T-cell (primary cell): ENCODE data around the gene MBD4. TPM values are rescaled to one million over a fixed set of nuclear protein-coding genes. Genes with fewer than 3 reads are reported as not detected.
A peak's percentile ranks its signal among the peaks of the same experiment; 100 is the strongest.
"Not testable (repeated sequence)": the region's sequence is repeated elsewhere in the genome, so short reads cannot be mapped to it uniquely, and the experiment has no call there.

Experiments used
- ATAC-seq, 4 experiments: fragments of 200-7000 bp in 3 of 4; fragments of 150-1000 bp in 1 of 4; cut with Tn5 transposase; replicated peaks in 1 of 4; 1 replicate in 3 of 4; 2 replicates in 1 of 4; pipeline ENCODE4 v1.10.0; 2021; ENCODE audit warnings: moderate library complexity in 3 of 4, mild to moderate bottlenecking in 2 of 4, moderate number of reproducible peaks in 1 of 4
- CTCF ChIA-PET, 2 donors: fragments of 300-600 bp; sonication (Branson Sonifier 250); formaldehyde crosslinking; loops; one replicate each; lab custom pipeline; 2022; ENCODE audit warnings: antibody characterized with exemption in 2 of 2; lab: Charles Lee
- POLR2A ChIA-PET, 2 donors: fragments of 300-600 bp; sonication (Branson Sonifier 250); formaldehyde crosslinking; loops; one replicate each; lab custom pipeline; 2022; ENCODE audit warnings: antibody characterized with exemption in 2 of 2; lab: Charles Lee
- DNase-seq, 35 experiments: peaks; one replicate each; pipeline versions ENCODE4 v3.0.0 to v3.0.0-alpha.2; 2013 to 2023
- H3K27ac ChIP-seq: one replicate; pipeline ENCODE4 v1.5.1; 2013; ENCODE audit warnings: low read length
- H3K27me3 ChIP-seq, 2 experiments: replicated peaks in 1 of 2; 1 replicate in 1 of 2; 2 replicates in 1 of 2; pipeline versions ENCODE4 v1.6.1 to v1.7.0; 2013; ENCODE audit warnings: low read length in 1 of 2, mixed read lengths in 1 of 2; ENCODE audit not compliant: control insufficient read depth in 2 of 2, insufficient read depth in 2 of 2; ENCODE audit errors: extremely low read depth in 1 of 2
- H3K36me3 ChIP-seq, 2 donors: 1 replicate in 1 of 2; 2 replicates in 1 of 2; pipeline versions ENCODE4 v1.6.1 to v1.7.0; 2013; ENCODE audit warnings: low read length in 1 of 2; ENCODE audit not compliant: control insufficient read depth in 2 of 2, insufficient read depth in 1 of 2; ENCODE audit errors: extremely low read depth in 1 of 2
- H3K4me1 ChIP-seq, 2 experiments: 1 replicate in 1 of 2; 2 replicates in 1 of 2; pipeline versions ENCODE4 v1.6.1 to v1.7.0; 2013; ENCODE audit warnings: low read length in 2 of 2, mixed read lengths in 1 of 2; ENCODE audit not compliant: insufficient read depth in 2 of 2, control insufficient read depth in 1 of 2; ENCODE audit errors: extremely low read depth in 1 of 2
- H3K4me3 ChIP-seq, 2 donors: 1 replicate in 1 of 2; 2 replicates in 1 of 2; pipeline versions ENCODE4 v1.5.1 to v1.7.0; 2013; ENCODE audit warnings: mild to moderate bottlenecking in 2 of 2, low read length in 1 of 2, moderate library complexity in 1 of 2; ENCODE audit not compliant: control insufficient read depth in 1 of 2; ENCODE audit errors: extremely low read depth in 1 of 2
- H3K9me3 ChIP-seq: 2 replicates; pipeline ENCODE4 v1.7.0; 2013
- H3K27ac Mint-ChIP-seq, 2 donors: one replicate each; pipeline ENCODE4 v1.8.0; 2020 to 2021; ENCODE audit warnings: mild to moderate bottlenecking in 2 of 2, mixed read lengths in 2 of 2
- H3K27me3 Mint-ChIP-seq, 2 donors: one replicate each; pipeline ENCODE4 v1.8.0; 2021 to 2022; ENCODE audit warnings: mixed read lengths in 2 of 2
- H3K36me3 Mint-ChIP-seq: one replicate; pipeline ENCODE4 v1.8.0; 2021; ENCODE audit warnings: mixed read lengths
- H3K4me1 Mint-ChIP-seq, 3 donors: one replicate each; pipeline ENCODE4 v1.8.0; 2020 to 2022; ENCODE audit warnings: mixed read lengths in 3 of 3, mild to moderate bottlenecking in 1 of 3
- H3K4me3 Mint-ChIP-seq, 3 donors: one replicate each; pipeline ENCODE4 v1.8.0; 2020 to 2022; ENCODE audit warnings: mild to moderate bottlenecking in 3 of 3, mixed read lengths in 3 of 3, moderate library complexity in 3 of 3
- H3K9me3 Mint-ChIP-seq, 3 donors: one replicate each; pipeline ENCODE4 v1.8.0; 2020 to 2022; ENCODE audit warnings: mixed read lengths in 3 of 3
- WGBS: methylation state at CpG from one replicate; pipeline ENCODE4 v1.1.5; 2013; ENCODE audit warnings: missing lambda C conversion rate; ENCODE audit not compliant: insufficient coverage; 5-methylcytosine and 5-hydroxymethylcytosine counted together
- total RNA-seq, 35 experiments: library from RNA in 6 of 35; stranded (reverse) in 6 of 35; fragments of 120-200 nt in 1 of 35; gene quantifications; one replicate each; pipeline versions ENCODE4 v1.2.1 to v1.2.4 and lab custom pipeline; 2013 to 2026

Gene MBD4
- total RNA-seq, 5 donors from 2014 or later (not counting 1 experiment from before 2014, with no cell fraction given) = 43.1 to 59.4 (median 45.2) TPM

GRCh38 chr3:129485721-129486663, 46.2 kb upstream of the MBD4 start:
- POLR2A ChIA-PET = no interaction called here
- 90% methylated on average over 6 of the region's 11 CpGs for WGBS
- H3K27ac Mint-ChIP-seq = no peak overlapping the region

DNA sequence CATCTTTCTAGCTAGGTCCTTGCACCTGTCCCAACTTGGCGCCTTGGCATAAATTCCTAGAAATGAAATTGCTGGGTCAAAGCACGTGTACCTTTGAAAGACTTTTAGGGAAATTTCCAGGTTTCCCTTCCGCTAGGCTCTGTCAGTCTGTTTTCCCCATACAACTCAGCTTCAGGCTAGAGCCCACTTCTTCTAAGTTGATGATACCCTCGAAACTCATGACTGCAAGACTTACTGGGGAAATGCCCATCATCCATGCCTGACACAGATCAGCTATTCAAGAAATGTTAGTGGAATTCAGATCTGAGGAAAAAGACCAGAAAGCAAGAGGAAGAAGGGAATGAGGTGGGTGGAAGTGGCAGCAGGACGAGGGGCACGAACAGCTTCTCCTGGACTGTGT, 45.4 kb upstream of the MBD4 start:
- not testable (repeated sequence) for H3K27ac Mint-ChIP-seq, H3K4me3 Mint-ChIP-seq, ATAC-seq

More at GRCh38 chr3:129485721-129486663, 46.2 kb upstream of the MBD4 start:
- Mint-ChIP-seq H3K27me3 (no peaks in the 10 kb centered on the region), H3K36me3 (peaks cover 32% of the 10 kb centered on the region), H3K9me3 (no peaks in the 10 kb centered on the region), H3K4me1 (peaks cover 17 to 18% (median 18%) of the 10 kb centered on the region in 3 donors), H3K4me3 (no peak overlapping the region)
- no peak overlapping the region for H3K4me3 ChIP-seq
- H3K9me3 ChIP-seq = no peaks in the 10 kb centered on the region
- H3K27me3 ChIP-seq = no peaks in the 10 kb centered on the region
- peaks cover 3 to 22% of the 10 kb centered on the region in 2 experiments for H3K4me1 ChIP-seq
- ATAC-seq (no peak), DNase-seq (no peak)
- H3K36me3 ChIP-seq = peaks cover 0 to 4% of the 10 kb centered on the region in 2 donors
- no peak overlapping the region for H3K27ac ChIP-seq
- CTCF ChIA-PET = interaction anchor here in 1 of 2 donors (0.5 kb wide), 1 partner anchor 121 kb away, joined by 4 read pairs; no protein-coding TSS in a partner anchor

GRCh38 chr3:129483870-129484269, 44.1 kb upstream of the MBD4 start:
- Mint-ChIP-seq H3K27me3 (no peaks in the 10 kb centered on the region), H3K9me3 (no peaks in the 10 kb centered on the region), H3K36me3 (peaks cover 41% of the 10 kb centered on the region), H3K27ac (no peak overlapping the region), H3K4me1 (peaks cover 17 to 21% (median 18%) of the 10 kb centered on the region in 3 donors), H3K4me3 (no peak overlapping the region)
- DNase-seq = no peak
- Histone ChIP-seq H3K27me3 (no peaks in the 10 kb centered on the region), H3K4me1 (peaks cover 3 to 17% of the 10 kb centered on the region in 2 experiments), H3K4me3 (no peak overlapping the region), H3K27ac (no peak overlapping the region), H3K36me3 (peaks cover 0 to 11% of the 10 kb centered on the region in 2 donors), H3K9me3 (no peaks in the 10 kb centered on the region)
- no peak for ATAC-seq
- CTCF ChIA-PET = no interaction called here
- POLR2A ChIA-PET = no interaction called here
- WGBS = 96% methylated on average over 6 of the region's 8 CpGs

More for the DNA sequence above, 45.4 kb upstream of the MBD4 start:
- DNase-seq, H3K27ac ChIP-seq, POLR2A ChIA-PET, H3K27me3 Mint-ChIP-seq, H3K27me3 ChIP-seq, H3K9me3 Mint-ChIP-seq, H3K4me3 ChIP-seq, H3K36me3 ChIP-seq, H3K9me3 ChIP-seq: not testable (repeated sequence)
- CTCF ChIA-PET = interaction anchor here (0.7 to 1.1 kb wide), 2 partner anchors 51 to 515 kb away, joined by 3 read pairs; no protein-coding TSS in a partner anchor
- Mint-ChIP-seq H3K36me3 (peaks cover 38% of the 10 kb centered on the region), H3K4me1 (peaks cover 17 to 21% (median 18%) of the 10 kb centered on the region in 3 donors)
- H3K4me1 ChIP-seq = peaks cover 3 to 17% of the 10 kb centered on the region in 2 experiments
- whole genome bisulfite sequencing = 92% methylated on average over 2 of the region's 6 CpGs

GRCh38 chr3:129482721-129483120, 43.0 kb upstream of the MBD4 start:
- Mint-ChIP-seq H3K27me3 (no peaks in the 10 kb centered on the region), H3K36me3 (peaks cover 44% of the 10 kb centered on the region), H3K27ac (peak overlapping the region in 1 of 2 donors; percentile 81), H3K4me1 (peaks cover 17 to 21% (median 18%) of the 10 kb centered on the region in 3 donors), H3K4me3 (no peak overlapping the region), H3K9me3 (no peaks in the 10 kb centered on the region)
- ChIA-PET POLR2A (no interaction called here), CTCF (no interaction called here)
- Histone ChIP-seq H3K4me1 (peaks cover 3 to 17% of the 10 kb centered on the region in 2 experiments), H3K36me3 (peaks cover 0 to 19% of the 10 kb centered on the region in 2 donors), H3K27ac (no peak overlapping the region), H3K27me3 (no peaks in the 10 kb centered on the region), H3K9me3 (no peaks in the 10 kb centered on the region), H3K4me3 (no peak overlapping the region)
- no peak for ATAC-seq
- WGBS = no CpG with 5 or more reads among the region's 1 CpG
- DNase-seq = no peak

DNA sequence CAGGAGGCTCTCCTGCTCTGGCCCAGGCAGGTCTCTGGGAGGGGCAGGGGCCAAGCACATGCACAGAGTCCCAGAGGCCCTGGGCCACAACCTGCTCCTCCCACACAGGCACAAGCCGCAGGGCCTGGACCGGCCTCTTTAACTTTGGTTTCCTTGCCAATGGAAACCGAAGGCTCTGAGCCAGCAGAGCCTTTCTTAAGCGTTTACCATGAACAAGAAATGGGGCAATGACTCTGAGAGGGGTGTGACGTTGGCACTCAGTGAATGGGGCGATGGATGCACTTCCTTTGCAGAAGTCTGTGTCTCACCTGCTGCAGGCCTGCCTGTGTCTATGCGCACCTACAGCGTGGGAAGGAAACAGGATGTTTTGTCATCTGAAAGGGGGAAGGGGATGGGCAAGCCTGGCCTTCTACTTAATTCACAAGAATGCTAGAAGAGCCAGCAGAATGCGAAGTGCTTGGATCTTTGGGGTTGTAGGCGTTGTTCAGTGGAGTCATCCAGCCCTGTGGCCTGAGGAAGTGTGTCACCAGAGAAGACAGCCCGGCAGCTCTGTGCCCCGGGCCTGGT, 42.1 kb upstream of the MBD4 start:
- no peaks in the 10 kb centered on the region for H3K9me3 Mint-ChIP-seq
- ATAC-seq (peak; percentile 93 to 99 (median 98)), DNase-seq (peak; percentile 24 to 87 (median 69))
- Histone ChIP-seq H3K27ac (peak overlapping the region; percentile 85), H3K4me3 (no peak overlapping the region), H3K4me1 (peaks cover 3 to 17% of the 10 kb centered on the region in 2 experiments), H3K9me3 (no peaks in the 10 kb centered on the region), H3K36me3 (peaks cover 0 to 24% of the 10 kb centered on the region in 2 donors), H3K27me3 (no peaks in the 10 kb centered on the region)
- 48% methylated on average over 10 of the region's 12 CpGs for WGBS
- H3K27me3 Mint-ChIP-seq = no peaks in the 10 kb centered on the region
- ChIA-PET POLR2A (interaction anchor here in 1 of 2 donors (0.6 kb wide), 1 partner anchor 202 kb away, joined by 4 read pairs; no protein-coding TSS in a partner anchor), CTCF (interaction anchor here in 1 of 2 donors (0.6 kb wide), 1 partner anchor 9 kb away, joined by 5 read pairs; no protein-coding TSS in a partner anchor)
- peak overlapping the region in 1 of 3 donors; percentile 10 for H3K4me3 Mint-ChIP-seq
- H3K36me3 Mint-ChIP-seq = peaks cover 49% of the 10 kb centered on the region
- H3K4me1 Mint-ChIP-seq = peaks cover 17 to 21% (median 18%) of the 10 kb centered on the region in 3 donors
- H3K27ac Mint-ChIP-seq = peak overlapping the region; percentile 81 to 87

DNA sequence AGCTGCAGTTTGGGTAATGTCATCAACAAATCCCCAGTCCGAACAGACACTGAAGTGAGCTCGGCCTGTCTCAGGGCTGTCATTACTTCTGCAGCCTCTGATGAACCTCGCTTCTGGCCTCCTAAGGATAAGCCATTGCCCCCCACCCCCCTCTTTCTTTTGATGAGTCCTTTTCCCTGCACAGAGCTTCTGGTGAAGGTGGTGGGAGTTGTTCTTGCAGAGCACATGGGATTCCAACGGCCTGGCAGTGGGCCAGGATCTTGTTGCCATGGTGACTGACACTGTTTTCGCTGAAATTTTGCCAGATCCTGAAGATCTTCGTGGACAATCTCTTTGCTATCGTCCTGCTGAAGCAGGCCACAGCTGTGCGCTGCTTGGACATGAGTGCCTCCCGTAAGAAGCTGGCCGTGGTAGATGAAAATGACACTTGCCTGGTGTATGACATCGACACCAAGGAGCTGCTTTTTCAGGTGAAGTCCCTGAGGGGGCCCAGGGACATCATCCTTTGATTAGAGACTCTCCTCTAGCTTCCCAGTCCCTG, 41.5 kb upstream of the MBD4 start:
- peaks cover 55% of the 10 kb centered on the region for H3K36me3 Mint-ChIP-seq
- peak overlapping the region in 1 of 3 donors; percentile 10 for H3K4me3 Mint-ChIP-seq
- WGBS = no CpG with 5 or more reads among the region's 11 CpGs

More for the DNA sequence above, 41.5 kb upstream of the MBD4 start:
- ATAC-seq = peak in 1 of 4 experiments; percentile 5
- Mint-ChIP-seq H3K27ac (peak overlapping the region; percentile 81 to 87), H3K4me1 (peaks cover 17 to 21% (median 18%) of the 10 kb centered on the region in 3 donors)
- POLR2A ChIA-PET = interaction anchor here in 1 of 2 donors (0.6 kb wide), 1 partner anchor 201 kb away, joined by 4 read pairs; no protein-coding TSS in a partner anchor
- not testable (repeated sequence) for DNase-seq, H3K9me3 Mint-ChIP-seq, H3K27me3 ChIP-seq, H3K9me3 ChIP-seq, H3K4me3 ChIP-seq, H3K27me3 Mint-ChIP-seq
- H3K27ac ChIP-seq = peak overlapping the region; percentile 85
- peaks cover 3 to 17% of the 10 kb centered on the region in 2 experiments for H3K4me1 ChIP-seq
- CTCF ChIA-PET = interaction anchor here in 1 of 2 donors (0.6 kb wide), 2 partner anchors 9 to 24 kb away, joined by 4 to 5 read pairs; no protein-coding TSS in a partner anchor
- peaks cover 0 to 24% of the 10 kb centered on the region in 2 donors for H3K36me3 ChIP-seq
